Measurements from ENCODE around the gene SOWAHD.

GRCh38 chrX:119734897-119735339 lies 23.5 kb upstream of the SOWAHD start:
- TF ChIP-seq EZH2 (IDR thresholded peaks at IDR 0.05; ENCODE audit: insufficient read depth, poor library complexity, severe bottlenecking) (no peak), EZH2phosphoT487 (IDR thresholded peaks at IDR 0.05; ENCODE audit: insufficient read depth, low read depth) (no peak)

Measured in GM23248 (cell line).